ENCODE results near the gene GRM8. TPM values are rescaled to one million over a fixed set of nuclear protein-coding genes. Genes with fewer than 3 reads are reported as not detected.

GRM8 gene
- total RNA-seq, 1 experiment from 2014 or later, result 1.8 TPM

DNA sequence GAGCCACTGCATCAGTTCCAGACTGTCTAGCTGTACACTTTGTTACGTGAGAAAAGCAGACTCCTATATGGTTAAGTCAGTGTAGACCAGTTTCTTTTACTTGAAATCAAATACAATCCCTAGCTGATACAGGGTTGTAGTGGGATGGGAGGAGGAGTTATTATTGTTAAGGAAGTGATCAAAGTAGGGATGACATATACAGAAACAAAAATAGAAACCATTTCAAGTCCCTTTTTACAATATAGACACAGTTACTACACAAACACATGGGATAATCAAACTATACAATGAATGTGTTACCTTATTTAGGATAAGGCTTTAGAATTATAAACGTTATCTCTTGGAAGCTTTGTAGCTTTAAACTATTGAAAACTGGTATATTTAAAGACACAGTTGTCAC, 233.9 kb downstream of the GRM8 start:
- Histone ChIP-seq H3K18ac (ENCODE audit: insufficient read length, low read depth, low read length) (no peak overlapping the region), H3T11ph (ENCODE audit: low read length) (no peak overlapping the region), H3K4me1 (ENCODE audit: insufficient read depth, low read length) (no peaks in the 10 kb centered on the region), H4K5ac (ENCODE audit: insufficient read length, low read depth, low read length) (no peak overlapping the region), H3K27me3 (ENCODE audit: insufficient read depth, low read length) (no peaks in the 10 kb centered on the region), H3K23me2 (ENCODE audit: insufficient read length, low read depth, low read length, poor library complexity, severe bottlenecking) (no peaks in the 10 kb centered on the region), H2AK5ac (ENCODE audit: insufficient read length, low read length) (no peak overlapping the region), H3K14ac (ENCODE audit: insufficient read depth, low read length) (no peak overlapping the region), H3K9ac (ENCODE audit: extremely low read depth, insufficient read length, low read length) (no peak overlapping the region), H3K4ac (ENCODE audit: low read depth, low read length) (no peak overlapping the region), H3K56ac (ENCODE audit: insufficient read length, low read depth, low read length) (no peak overlapping the region), H2BK120ac (ENCODE audit: low read depth, low read length, poor library complexity, severe bottlenecking) (no peak overlapping the region), H2BK12ac (ENCODE audit: insufficient read length, low read depth, low read length) (no peak overlapping the region), H3K79me2 (ENCODE audit: insufficient read depth, low read length) (no peaks in the 10 kb centered on the region), H2BK20ac (ENCODE audit: low read depth, low read length, poor library complexity, severe bottlenecking) (no peak overlapping the region), H4K8ac (replicated peaks; ENCODE audit: insufficient read length, low read depth, low read length) (no peak overlapping the region), H3K23ac (ENCODE audit: insufficient read length, low read depth, low read length) (no peak overlapping the region), H2AFZ (ENCODE audit: low read length) (no peak overlapping the region), H3K9me3 (ENCODE audit: control insufficient read depth, low read depth, low read length) (no peaks in the 10 kb centered on the region), H2BK5ac (ENCODE audit: insufficient read length, low read length) (no peak overlapping the region), H3K4me2 (ENCODE audit: insufficient read depth, insufficient read length, low read length) (no peak overlapping the region), H3K27ac (ENCODE audit: insufficient read length, low read depth, low read length) (no peak overlapping the region), H4K91ac (ENCODE audit: insufficient read length, low read depth, low read length) (no peak overlapping the region), H3K79me1 (ENCODE audit: insufficient read depth, low read depth, low read length, poor library complexity, severe bottlenecking) (no peaks in the 10 kb centered on the region), H2BK15ac (ENCODE audit: low read depth, low read length) (no peak overlapping the region), H4K20me1 (ENCODE audit: control insufficient read depth, insufficient read depth, insufficient read length) (no peaks in the 10 kb centered on the region)
- WGBS (ENCODE audit: extremely low coverage, insufficient read length, low lambda C conversion rate), result no CpG with 5 or more reads among the region's 2 CpGs
- H3K27me3 Mint-ChIP-seq (ENCODE audit: low read depth), result peaks cover under 1% of the 10 kb centered on the region; the same call in 1 of the 2 replicates
- H3K27ac Mint-ChIP-seq, result no peak overlapping the region
- H3K4me3 Mint-ChIP-seq, result no peak overlapping the region
- TF ChIP-seq, protein P1, sequence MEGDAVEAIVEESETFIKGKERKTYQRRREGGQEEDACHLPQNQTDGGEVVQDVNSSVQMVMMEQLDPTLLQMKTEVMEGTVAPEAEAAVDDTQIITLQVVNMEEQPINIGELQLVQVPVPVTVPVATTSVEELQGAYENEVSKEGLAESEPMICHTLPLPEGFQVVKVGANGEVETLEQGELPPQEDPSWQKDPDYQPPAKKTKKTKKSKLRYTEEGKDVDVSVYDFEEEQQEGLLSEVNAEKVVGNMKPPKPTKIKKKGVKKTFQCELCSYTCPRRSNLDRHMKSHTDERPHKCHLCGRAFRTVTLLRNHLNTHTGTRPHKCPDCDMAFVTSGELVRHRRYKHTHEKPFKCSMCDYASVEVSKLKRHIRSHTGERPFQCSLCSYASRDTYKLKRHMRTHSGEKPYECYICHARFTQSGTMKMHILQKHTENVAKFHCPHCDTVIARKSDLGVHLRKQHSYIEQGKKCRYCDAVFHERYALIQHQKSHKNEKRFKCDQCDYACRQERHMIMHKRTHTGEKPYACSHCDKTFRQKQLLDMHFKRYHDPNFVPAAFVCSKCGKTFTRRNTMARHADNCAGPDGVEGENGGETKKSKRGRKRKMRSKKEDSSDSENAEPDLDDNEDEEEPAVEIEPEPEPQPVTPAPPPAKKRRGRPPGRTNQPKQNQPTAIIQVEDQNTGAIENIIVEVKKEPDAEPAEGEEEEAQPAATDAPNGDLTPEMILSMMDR (conservative IDR thresholded peaks at IDR 0.05), result no peak
- no peaks in the 10 kb centered on the region for H3K9me3 Mint-ChIP-seq
- H3K4me1 Mint-ChIP-seq, result no peaks in the 10 kb centered on the region
- DNase-seq, result no peak
- H3K36me3 Mint-ChIP-seq (ENCODE audit: insufficient read depth in 1 of 3, low read depth in 3 of 3), result no peaks in the 10 kb centered on the region

Measured in H9 (cell line).